ENCODE results near the gene DR1.

Gene DR1

GRCh38 chr1:93345633-93346420, at the start of gene DR1:
Gene DR1 (plus strand): TSS chr1:93345907. CDS start chr1:93346646, 739 bp downstream.
- peak; percentile 97 for DNase-seq (ENCODE audit: low spot score)

DNA sequence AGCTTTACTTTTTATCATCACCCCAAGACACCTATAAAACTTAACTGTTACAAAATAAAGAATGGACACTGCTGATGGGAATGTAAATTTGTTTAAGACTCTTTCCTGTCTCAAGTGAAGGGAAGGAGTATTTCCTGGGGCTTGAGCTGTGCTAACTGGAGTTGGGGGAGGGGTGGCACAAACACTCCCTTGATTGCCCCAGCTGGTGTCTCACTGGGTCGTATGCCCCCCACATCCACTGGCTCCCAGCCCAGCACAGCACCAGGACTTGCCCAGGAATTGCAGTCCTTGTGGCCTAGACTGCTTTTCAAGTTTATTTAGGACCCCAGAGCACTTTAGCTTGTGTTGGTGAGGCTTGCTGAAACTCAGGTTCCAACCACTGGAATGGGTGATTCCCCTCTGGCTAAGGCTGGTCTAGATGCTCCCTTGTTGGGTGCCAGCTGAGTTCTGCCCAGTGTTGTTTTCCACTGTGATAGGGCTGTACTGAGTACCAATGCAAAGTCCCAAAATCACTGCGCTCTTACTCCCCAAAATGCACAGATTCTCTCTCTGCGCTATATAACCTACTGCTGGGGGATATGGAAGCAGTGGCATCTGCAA, 49.1 kb upstream of the DR1 start:
- DNase-seq (ENCODE audit: low spot score): no peak

DNA sequence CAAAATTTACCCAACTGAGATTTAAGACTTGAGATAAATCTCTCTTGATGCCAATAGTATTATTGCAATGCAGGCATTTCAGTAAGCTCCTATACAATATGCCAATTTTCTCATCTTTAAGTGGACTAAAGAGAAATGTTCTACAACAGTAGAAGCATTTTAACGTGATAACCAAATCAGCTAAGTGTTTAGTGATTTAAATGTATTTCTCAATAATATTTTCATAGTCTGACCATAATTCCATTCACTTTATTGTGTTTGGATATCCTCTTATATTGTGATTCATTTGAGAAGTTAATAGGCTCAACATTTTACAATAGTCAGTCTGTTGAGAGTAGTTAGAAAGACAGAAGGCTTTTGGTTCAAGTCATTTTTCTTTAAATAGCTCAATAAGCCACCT, 44.6 kb upstream of the DR1 start:
- no peak for DNase-seq (ENCODE audit: low spot score)

DNA sequence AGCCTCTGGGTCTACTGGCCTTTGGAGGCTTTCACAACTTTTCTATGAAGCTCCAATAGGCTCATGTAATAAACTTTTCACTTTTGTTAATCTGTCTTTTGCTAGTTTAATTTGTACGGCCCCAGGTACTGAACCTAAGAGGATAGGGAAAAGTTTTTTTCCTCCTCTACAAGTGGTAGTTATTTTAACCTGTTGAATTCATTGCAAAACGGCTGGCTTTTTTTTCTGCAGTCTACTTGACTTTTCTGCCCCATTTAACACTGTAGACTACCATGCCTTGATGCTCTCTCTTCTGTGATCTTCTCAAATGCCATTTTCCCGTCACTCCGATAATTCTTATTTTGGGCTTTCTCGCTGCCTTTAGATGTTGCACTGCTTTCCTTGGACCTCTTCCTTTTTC, 43.6 kb upstream of the DR1 start:
- no peak for DNase-seq (ENCODE audit: low spot score)

GRCh38 chr1:93304716-93305138, 41.0 kb upstream of the DR1 start:
- peak; percentile 63 for DNase-seq (ENCODE audit: low spot score)

DNA sequence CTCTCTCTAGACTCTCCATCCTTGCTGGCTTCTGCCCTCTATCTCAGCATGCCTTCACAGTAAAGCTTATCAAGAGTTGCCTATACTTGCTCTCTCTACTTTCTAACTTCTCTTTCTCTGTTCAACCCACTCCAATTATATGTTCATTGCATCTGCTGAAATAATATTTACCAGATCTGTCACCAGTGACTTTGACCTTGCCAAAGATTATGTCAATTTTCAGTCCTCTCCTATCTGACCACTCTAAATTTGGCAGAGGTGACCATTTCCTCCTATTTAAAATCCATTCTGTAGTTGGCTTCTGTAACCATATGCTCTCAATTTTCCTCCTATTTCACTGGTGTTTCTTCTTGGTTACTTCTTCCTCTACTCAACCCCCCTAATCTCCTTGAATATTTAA, 38.8 kb upstream of the DR1 start:
- no peak for DNase-seq (ENCODE audit: low spot score)

GRCh38 chr1:93313026-93313425, 32.7 kb upstream of the DR1 start:
- no peak for DNase-seq (ENCODE audit: low spot score)

DNA sequence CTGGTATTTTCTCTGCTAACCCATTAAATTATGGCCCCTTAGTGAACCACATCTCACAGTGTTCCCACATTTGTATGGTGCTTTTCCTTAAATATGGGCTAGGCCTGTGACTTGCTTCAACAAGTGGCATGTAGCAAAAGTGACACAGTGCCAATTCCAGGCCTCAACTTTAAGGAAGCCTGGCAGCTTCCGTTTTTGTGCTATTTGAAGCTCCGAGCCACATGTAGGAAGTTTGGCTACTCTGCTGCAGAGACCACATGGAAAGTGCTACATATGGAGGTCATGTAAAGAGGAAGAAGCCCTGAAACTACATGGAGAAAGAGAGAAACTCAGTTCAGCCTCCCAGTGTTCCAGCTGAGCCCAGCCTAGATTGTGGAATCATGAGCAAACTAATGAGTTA, 28.5 kb upstream of the DR1 start:
- no peak for DNase-seq (ENCODE audit: low spot score)

DNA sequence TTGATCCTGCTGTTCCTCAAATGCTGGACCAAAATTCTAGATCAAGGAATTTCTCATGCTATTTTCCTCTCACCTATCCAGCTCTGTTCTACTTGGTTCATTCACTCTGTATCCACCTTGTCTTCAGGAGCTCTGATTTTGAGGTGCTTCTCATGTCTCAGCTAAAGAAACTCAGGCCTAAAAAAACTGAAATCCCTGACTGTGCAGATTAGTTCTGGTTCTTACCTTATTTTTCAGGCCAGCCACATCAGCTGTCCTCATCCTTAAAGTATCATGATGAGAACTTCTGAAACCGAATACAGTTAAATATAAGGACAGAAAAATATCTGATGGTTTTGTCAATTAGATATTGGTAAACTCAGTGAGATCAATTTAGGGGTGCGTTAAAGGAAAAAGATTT, 27.8 kb upstream of the DR1 start:
- no peak for DNase-seq (ENCODE audit: low spot score)

DNA sequence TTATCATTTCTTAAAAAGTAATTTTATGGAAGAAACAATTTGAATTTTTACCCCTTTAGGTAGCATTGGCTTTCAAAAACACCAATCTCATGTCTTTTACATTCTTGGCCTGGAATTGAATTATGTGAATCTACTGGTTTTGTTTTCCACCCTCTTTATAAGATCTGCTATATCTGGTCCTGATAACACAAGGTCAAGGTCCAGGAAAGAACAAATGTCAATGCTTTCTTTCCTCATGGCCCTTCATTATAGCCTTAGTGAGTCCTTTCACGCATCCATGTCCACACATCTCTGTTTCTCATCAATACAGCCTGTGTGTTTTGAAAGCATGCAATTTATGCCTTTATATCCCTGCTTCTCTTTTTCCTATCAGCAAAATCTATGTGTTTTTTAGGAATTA, 24.0 kb upstream of the DR1 start:
- DNase-seq (ENCODE audit: low spot score): no peak

- DNase-seq (ENCODE audit: low spot score): no peak
Observed at GRCh38 chr1:93322349-93322748, 23.4 kb upstream of the DR1 start.

- no peak for DNase-seq (ENCODE audit: low spot score)
Observed at GRCh38 chr1:93323185-93323820, 22.4 kb upstream of the DR1 start.

- DNase-seq (ENCODE audit: low spot score): peak; percentile 53
Observed at GRCh38 chr1:93324486-93325464, 20.9 kb upstream of the DR1 start.

DNA sequence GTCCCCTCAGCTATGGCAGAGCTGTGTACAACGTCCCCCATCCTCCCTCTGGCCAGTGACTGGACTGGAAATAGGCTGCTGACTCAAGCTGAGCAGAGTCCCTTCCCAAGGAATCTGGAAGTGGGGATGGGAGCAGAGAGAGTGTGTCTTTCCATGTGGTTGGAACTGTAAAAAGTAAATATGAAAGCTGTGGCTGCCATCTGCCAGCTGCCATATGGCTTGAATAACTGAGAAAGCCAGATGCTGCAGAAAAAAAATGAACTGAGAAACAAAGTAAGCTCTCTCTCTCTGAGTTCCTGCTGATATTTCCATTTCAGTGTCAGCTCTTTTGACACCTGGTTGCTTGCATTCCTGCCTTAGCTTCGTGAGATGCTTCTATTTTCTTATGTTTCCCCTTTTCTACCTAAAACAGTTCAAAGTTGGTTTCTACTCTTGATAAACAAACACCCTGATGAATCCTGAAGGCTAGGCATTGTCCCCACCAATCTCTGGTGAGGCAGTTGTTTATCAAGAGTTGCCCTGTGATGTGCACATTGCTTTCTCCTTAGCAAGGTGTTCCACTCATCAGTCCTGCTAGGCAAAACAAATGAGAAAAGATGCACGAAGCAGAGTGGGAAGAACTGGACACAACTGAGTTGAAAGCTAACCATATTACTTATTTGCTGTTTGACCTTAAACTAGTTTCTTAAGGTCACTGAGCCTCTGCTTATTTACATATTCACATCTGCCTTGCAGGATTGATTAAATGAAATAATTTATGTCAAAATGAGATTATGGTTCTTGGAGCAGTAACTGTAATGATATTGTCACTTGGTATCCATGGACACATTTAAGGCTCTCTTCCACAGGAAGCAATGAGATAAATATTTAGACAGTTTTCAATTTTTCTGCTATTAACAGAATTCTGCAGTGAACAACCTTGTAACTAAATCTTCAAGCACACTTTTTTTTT, 16.6 kb upstream of the DR1 start:
- DNase-seq (ENCODE audit: low spot score): peak; percentile 58

- DNase-seq (ENCODE audit: low spot score): no peak
Observed at GRCh38 chr1:93330196-93330595, 15.5 kb upstream of the DR1 start.

GRCh38 chr1:93330617-93331016, 15.1 kb upstream of the DR1 start:
- no peak for DNase-seq (ENCODE audit: low spot score)

DNA sequence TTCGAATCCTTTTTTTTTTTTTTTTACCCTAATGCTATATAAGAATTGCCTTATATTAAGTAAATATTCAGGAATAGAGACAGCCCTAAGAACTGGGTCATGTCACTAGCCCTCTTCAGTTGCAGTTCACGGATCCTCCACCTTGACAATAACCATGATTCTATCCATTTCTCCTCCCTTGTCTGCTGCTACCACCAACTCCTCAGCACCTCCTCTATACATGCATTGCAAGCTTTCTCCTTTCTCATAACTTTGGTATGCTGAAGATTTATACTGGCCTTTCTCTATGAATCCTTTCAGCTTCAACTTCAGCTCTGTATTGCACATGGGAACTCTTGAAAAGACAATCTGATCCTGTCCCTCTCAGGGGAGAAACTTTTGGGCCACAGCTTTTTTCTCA, 14.3 kb upstream of the DR1 start:
- peak; percentile 10 for DNase-seq (ENCODE audit: low spot score)

- DNase-seq (ENCODE audit: low spot score): no peak
Observed at GRCh38 chr1:93332368-93332767, 13.3 kb upstream of the DR1 start.

DNA sequence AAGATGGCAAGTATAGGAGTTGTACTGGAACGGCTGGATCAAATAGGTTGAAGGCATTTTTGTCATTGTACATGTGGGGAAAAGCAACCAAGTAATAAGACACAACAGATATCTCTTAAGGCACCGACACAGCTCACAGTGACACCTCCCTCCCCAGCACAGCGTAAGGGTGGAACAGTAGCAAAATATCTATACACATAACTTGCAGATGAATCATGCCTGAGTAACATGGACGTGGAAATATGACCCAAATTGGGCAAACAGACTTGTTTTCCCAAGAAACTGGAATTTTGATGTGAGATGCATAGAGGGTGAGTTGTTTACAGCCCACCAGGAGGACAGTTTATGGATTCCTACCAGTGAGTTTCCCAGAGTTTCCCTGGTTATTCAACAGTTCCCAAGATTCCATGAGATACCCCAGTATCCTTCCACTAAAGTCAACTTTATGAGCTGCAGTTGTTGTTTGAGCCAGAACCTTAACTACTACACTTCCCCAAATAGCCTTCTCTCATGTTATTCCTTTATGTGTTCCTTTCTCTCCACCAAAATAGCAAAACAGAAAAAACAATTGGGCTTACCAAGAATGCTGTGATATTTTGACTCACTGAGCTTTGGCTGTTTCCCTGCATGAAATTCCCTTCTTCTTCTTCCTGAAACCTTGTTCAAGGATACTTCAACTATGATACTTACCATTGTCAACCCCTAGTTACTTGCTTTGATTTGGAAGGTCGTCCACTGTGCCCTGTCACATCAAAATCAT, 7.1 kb upstream of the DR1 start:
- DNase-seq (ENCODE audit: low spot score): peak; percentile 84

DNA sequence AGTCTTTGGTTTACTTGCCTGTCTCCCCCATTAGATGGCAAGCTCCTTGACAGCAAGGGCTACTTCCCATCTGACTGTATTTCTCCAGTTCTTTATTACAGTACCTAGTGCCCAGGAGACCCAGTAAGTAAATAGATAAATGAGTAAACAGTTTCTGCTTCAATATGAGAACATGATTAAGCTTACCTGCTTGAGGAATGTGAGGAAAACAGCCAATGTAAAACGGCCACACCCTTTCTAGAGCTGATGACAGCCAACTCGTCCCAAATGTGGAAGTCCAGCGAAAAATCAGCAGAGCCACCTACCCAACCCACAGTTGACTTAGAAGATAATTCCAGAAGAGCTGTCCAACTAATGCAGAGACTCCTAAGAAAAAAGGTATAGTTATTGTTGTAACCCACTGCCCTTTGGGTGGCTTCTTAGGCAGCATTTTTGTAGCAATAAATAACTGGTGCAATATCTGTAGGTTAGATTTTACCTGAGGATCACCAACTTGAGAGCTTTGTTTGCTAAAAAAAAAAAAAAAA, 6.5 kb upstream of the DR1 start:
- no peak for DNase-seq (ENCODE audit: low spot score)

All from AG20443 (cell line).